Adrenal gland (tissue), 12 donors: Measurements from ENCODE around the gene PFKP. TPM values are rescaled to one million over a fixed set of nuclear protein-coding genes. Genes with fewer than 3 reads are reported as not detected.

Experiments used
- DNase-seq, 7 donors: peaks; one replicate each; pipeline ENCODE4 v3.0.0-alpha.2; 2019 to 2020
- H3K27ac ChIP-seq, 5 donors: fragments of 200-600 bp; sonication (generic) in 4 of 5; 1 replicate in 3 of 5; 2 replicates in 2 of 5; pipeline versions ENCODE4 v1.5.1 to v1.8.0; 2016 to 2020; ENCODE audit warnings: mild to moderate bottlenecking in 1 of 5
- H3K27me3 ChIP-seq: fragments of 200-600 bp; 2 replicates; pipeline ENCODE4 v1.8.0; 2021
- H3K36me3 ChIP-seq, 2 donors: fragments of 200-600 bp; replicated peaks in 1 of 2; 1 replicate in 1 of 2; 2 replicates in 1 of 2; pipeline versions ENCODE4 v1.5.1 to v1.8.0; 2018 to 2022
- H3K4me1 ChIP-seq, 2 donors: fragments of 200-600 bp; replicated peaks in 1 of 2; 1 replicate in 1 of 2; 2 replicates in 1 of 2; pipeline versions ENCODE4 v1.5.1 to v1.8.0; 2018 to 2021
- H3K4me3 ChIP-seq, 4 donors: fragments of 200-600 bp; sonication (generic) in 3 of 4; one replicate each; pipeline ENCODE4 v1.5.1; 2016 to 2018
- H3K9me3 ChIP-seq, 3 donors: fragments of 200-600 bp; sonication (generic) in 1 of 3; replicated peaks in 1 of 3; 1 replicate in 2 of 3; 2 replicates in 1 of 3; pipeline versions ENCODE4 v1.5.1 to v1.8.0; 2016 to 2021
- POLR2A ChIP-seq, 2 donors: fragments of 450-650 bp; IDR thresholded peaks; one replicate each; pipeline ENCODE4 v1.6.1; 2017; ENCODE audit warnings: antibody characterized with exemption in 2 of 2, mild to moderate bottlenecking in 2 of 2, moderate library complexity in 1 of 2
- WGBS, 4 donors: extraction: QIAGEN DNeasy Blood & Tissue Kit in 2 of 4; methylation state at CpG; one replicate each; pipeline versions ENCODE4 v1.1.5 to v1.1.7; 2013 to 2017; 5-methylcytosine and 5-hydroxymethylcytosine counted together
- intact Hi-C, 2 donors: fragments of 100-400 bp; cut with DNase I; formaldehyde crosslinking; loops; one replicate each; pipeline versions ENCODE4 v1.14.1 to v1.15.0; 2022 to 2023
- polyA plus RNA-seq, 3 donors: library from polyadenylated mRNA; stranded (reverse); fragments of 200-250 nt in 2 of 3; fragments of 350-450 nt in 1 of 3; fragmentation: Illumina TruSeq in 1 of 3; extraction: RNeasy Lipid Tissue Mini Kit (QIAGEN cat#74804) in 1 of 3; gene quantifications; one replicate each; pipeline ENCODE4 v1.2.3, GENCODE V29; 2013 to 2014
- total RNA-seq, 9 donors: library from RNA; depleted of rRNA in 4 of 9; stranded (reverse); fragments of >200 nt in 4 of 9; fragments of 120-200 nt in 1 of 9; fragmentation: NEBNext Ultra II Directional in 1 of 9; extraction: Animal tissue kit (Norgen Biotek cat#: 25700) in 1 of 9; gene quantifications; one replicate each; pipeline versions ENCODE4 v1.1.0 to v1.2.4, GENCODE V29; 2013 to 2023
- TF ChIP-seq, protein P1 (sequence below), 6 experiments: fragments of 450-650 bp in 4 of 6; fragments of 200-600 bp in 2 of 6; sonication (generic) in 1 of 6; IDR thresholded peaks; 1 replicate in 5 of 6; 2 replicates in 1 of 6; pipeline versions ENCODE4 v1.5.1 to v1.8.0; 2016 to 2021; ENCODE audit warnings: antibody characterized with exemption in 6 of 6, mild to moderate bottlenecking in 2 of 6, moderate library complexity in 1 of 6
- donor health status: healthy with polysubstance abuse.
- donor health status: Bipolar disorder and iron deficiency.
- donor health status: DM: yes; HTN: yes; CAD: no.
- donor health status: DM: no; HTN: no; CAD: no.
- donor health status: DM: no; HTN: no; CAD: no.
- donor health status: DM: yes; HTN: yes; CAD: no.

The PFKP gene
- total and polyA plus RNA-seq, 12 donors = 4.6 to 46.6 (median 16.4) TPM

- H3K27ac ChIP-seq = no peak overlapping the region
- intact Hi-C loops = no loop called here
- H3K4me3 ChIP-seq = no peak overlapping the region
- TF ChIP-seq POLR2A (IDR thresholded peaks at IDR 0.05) = no peak
- TF ChIP-seq, protein P1, sequence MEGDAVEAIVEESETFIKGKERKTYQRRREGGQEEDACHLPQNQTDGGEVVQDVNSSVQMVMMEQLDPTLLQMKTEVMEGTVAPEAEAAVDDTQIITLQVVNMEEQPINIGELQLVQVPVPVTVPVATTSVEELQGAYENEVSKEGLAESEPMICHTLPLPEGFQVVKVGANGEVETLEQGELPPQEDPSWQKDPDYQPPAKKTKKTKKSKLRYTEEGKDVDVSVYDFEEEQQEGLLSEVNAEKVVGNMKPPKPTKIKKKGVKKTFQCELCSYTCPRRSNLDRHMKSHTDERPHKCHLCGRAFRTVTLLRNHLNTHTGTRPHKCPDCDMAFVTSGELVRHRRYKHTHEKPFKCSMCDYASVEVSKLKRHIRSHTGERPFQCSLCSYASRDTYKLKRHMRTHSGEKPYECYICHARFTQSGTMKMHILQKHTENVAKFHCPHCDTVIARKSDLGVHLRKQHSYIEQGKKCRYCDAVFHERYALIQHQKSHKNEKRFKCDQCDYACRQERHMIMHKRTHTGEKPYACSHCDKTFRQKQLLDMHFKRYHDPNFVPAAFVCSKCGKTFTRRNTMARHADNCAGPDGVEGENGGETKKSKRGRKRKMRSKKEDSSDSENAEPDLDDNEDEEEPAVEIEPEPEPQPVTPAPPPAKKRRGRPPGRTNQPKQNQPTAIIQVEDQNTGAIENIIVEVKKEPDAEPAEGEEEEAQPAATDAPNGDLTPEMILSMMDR (IDR thresholded peaks at IDR 0.05) = no peak
- peaks cover 8 to 11% of the 10 kb centered on the region in 2 donors for H3K4me1 ChIP-seq
- DNase-seq = no peak
- no peaks in the 10 kb centered on the region for H3K36me3 ChIP-seq
- H3K27me3 ChIP-seq = no peaks in the 10 kb centered on the region
- no peaks in the 10 kb centered on the region for H3K9me3 ChIP-seq
- 92 to 97% (median 96%) methylated on average over 19 of the region's 19 CpGs for WGBS, 4 donors
Measured at GRCh38 chr10:3100093-3100792, 32.9 kb downstream of the PFKP start.

GRCh38 chr10:3100856-3101640 lies 33.7 kb downstream of the PFKP start:
- no peak overlapping the region for H3K27ac ChIP-seq
- no peak for DNase-seq
- 96 to 98% (median 97%) methylated on average over 28 to 31 of the region's 31 CpGs for WGBS, 4 donors
- H3K9me3 ChIP-seq = no peaks in the 10 kb centered on the region
- peaks cover 3 to 6% of the 10 kb centered on the region in 2 donors for H3K4me1 ChIP-seq
- no peaks in the 10 kb centered on the region for H3K27me3 ChIP-seq
- H3K4me3 ChIP-seq = no peak overlapping the region
- no peaks in the 10 kb centered on the region for H3K36me3 ChIP-seq
- intact Hi-C loops = no loop called here
- TF ChIP-seq POLR2A (IDR thresholded peaks at IDR 0.05) = no peak
- TF ChIP-seq, protein P1 (IDR thresholded peaks at IDR 0.05) = no peak

- 58 to 72% (median 70%) methylated on average over 16 to 19 of the region's 19 CpGs for WGBS, 4 donors
- H3K27me3 ChIP-seq = no peaks in the 10 kb centered on the region
- intact Hi-C loops = no loop called here
- peaks cover 2 to 3% of the 10 kb centered on the region in 2 donors for H3K4me1 ChIP-seq
- H3K27ac ChIP-seq = peak overlapping the region in 3 of 5 donors; percentile 20 to 41 (median 35)
- H3K9me3 ChIP-seq = no peaks in the 10 kb centered on the region
- no peak for TF ChIP-seq POLR2A (IDR thresholded peaks at IDR 0.05)
- TF ChIP-seq, protein P1 (IDR thresholded peaks at IDR 0.05) = no peak
- H3K4me3 ChIP-seq = no peak overlapping the region
- H3K36me3 ChIP-seq = no peaks in the 10 kb centered on the region
- DNase-seq = peak in 2 of 7 donors; percentile 36 to 54
Measured at GRCh38 chr10:3102720-3103427, 35.5 kb downstream of the PFKP start.

DNA sequence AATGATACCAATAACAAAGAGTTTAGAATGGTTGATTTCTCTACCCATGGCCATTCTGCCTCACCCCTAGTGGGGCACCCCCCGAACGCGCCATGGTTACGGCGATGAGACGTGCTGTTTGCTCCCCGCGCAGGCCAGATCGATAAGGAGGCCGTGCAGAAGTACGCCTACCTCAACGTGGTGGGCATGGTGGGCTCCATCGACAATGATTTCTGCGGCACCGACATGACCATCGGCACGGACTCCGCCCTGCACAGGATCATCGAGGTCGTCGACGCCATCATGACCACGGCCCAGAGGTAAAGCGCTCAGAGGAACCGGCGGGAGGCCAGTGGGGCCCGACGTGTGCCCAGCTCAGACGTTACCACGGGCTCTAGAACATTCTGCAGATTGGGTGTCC lies 36.3 kb downstream of the PFKP start:
- Histone ChIP-seq H3K27ac (peak overlapping the region in 2 of 5 donors; percentile 20 to 35), H3K4me3 (no peak overlapping the region), H3K4me1 (peaks cover 2 to 4% of the 10 kb centered on the region in 2 donors), H3K36me3 (no peaks in the 10 kb centered on the region), H3K9me3 (no peaks in the 10 kb centered on the region), H3K27me3 (no peaks in the 10 kb centered on the region)
- 94 to 96% (median 95%) methylated on average over 19 to 30 of the region's 30 CpGs for WGBS, 4 donors
- no peak for TF ChIP-seq POLR2A (IDR thresholded peaks at IDR 0.05)
- TF ChIP-seq, protein P1 (IDR thresholded peaks at IDR 0.05) = no peak
- no peak for DNase-seq
- intact Hi-C loops = no loop called here
